Panc1 (cell line): Measurements from ENCODE around the gene CMKLR1. TPM values are rescaled to one million over a fixed set of nuclear protein-coding genes. Genes with fewer than 3 reads are reported as not detected.

Source experiments
- ATAC-seq: fragments of 200-7000 bp; cut with Tn5 transposase; 2 replicates; pipeline ENCODE4 v1.9.1; 2020; ENCODE audit warnings: mild to moderate bottlenecking, moderate library complexity
- BruUV-seq: library from RNA; stranded (reverse); fragments of 400-500 nt; replicated peaks from 2 replicates; lab custom pipeline; 2021; lab: Mats Ljungman, UMichigan
- CTCF ChIA-PET: fragments of 300-600 bp; sonication (Branson Sonifier 250); formaldehyde crosslinking; loops from one replicate; lab custom pipeline; 2022; ENCODE audit warnings: antibody characterized with exemption; lab: Charles Lee
- POLR2A ChIA-PET: fragments of 300-600 bp; sonication (Branson Sonifier 250); formaldehyde crosslinking; loops from one replicate; lab custom pipeline; 2022; ENCODE audit warnings: antibody characterized with exemption; lab: Charles Lee
- DNase-seq: peaks from one replicate; pipeline ENCODE4 v3.0.0-alpha.2; 2010; ENCODE audit warnings: low read depth, low spot score
- H3K27ac ChIP-seq: 2 replicates; pipeline ENCODE4 v1.5.1; 2011; ENCODE audit warnings: mild to moderate bottlenecking, low read length, inconsistent platforms
- H3K27me3 ChIP-seq: fragments of 200-500 bp; sonication (Bioruptor generic); 2 replicates; pipeline ENCODE4 v1.6.0; 2014; ENCODE audit warnings: low read length, inconsistent platforms; ENCODE audit not compliant: control insufficient read depth, insufficient read depth
- H3K36me3 ChIP-seq: fragments of 200-500 bp; sonication (Bioruptor generic); 2 replicates; pipeline ENCODE4 v1.5.1; 2014; ENCODE audit warnings: inconsistent platforms, mild to moderate bottlenecking, low read length, moderate library complexity; ENCODE audit not compliant: control insufficient read depth, insufficient read depth
- H3K4me1 ChIP-seq: 2 replicates; pipeline ENCODE4 v1.5.1; 2011; ENCODE audit warnings: inconsistent platforms, mild to moderate bottlenecking, low read length, moderate library complexity; ENCODE audit not compliant: control insufficient read depth, insufficient read depth
- H3K4me3 ChIP-seq, 2 experiments: 2 replicates each; pipeline ENCODE4 v1.5.1; 2011 to 2012; ENCODE audit warnings: low read depth in 2 of 2, low read length in 2 of 2, mild to moderate bottlenecking in 2 of 2, inconsistent platforms in 1 of 2, moderate library complexity in 1 of 2
- H3K9me3 ChIP-seq: fragments of 200-500 bp; sonication (Bioruptor generic); 2 replicates; pipeline ENCODE4 v1.5.1; 2014; ENCODE audit warnings: low read depth, mild to moderate bottlenecking, inconsistent platforms, low read length, moderate library complexity; ENCODE audit not compliant: control insufficient read depth, insufficient read depth
- CTCF ChIP-seq: fragments of 450-650 bp; IDR thresholded peaks from 2 replicates; pipeline ENCODE4 v1.5.1; 2017; ENCODE audit warnings: mild to moderate bottlenecking
- POLR2AphosphoS5 ChIP-seq: IDR thresholded peaks from 2 replicates; pipeline ENCODE4 v1.6.1; 2012; ENCODE audit warnings: mild to moderate bottlenecking, low read depth, low read length, moderate library complexity
- REST ChIP-seq, 2 experiments: IDR thresholded peaks; 2 replicates each; pipeline ENCODE4 v1.6.1; 2011 to 2012; ENCODE audit warnings: low read depth in 2 of 2, control low read depth in 1 of 2, low read length in 1 of 2, mild to moderate bottlenecking in 1 of 2, moderate library complexity in 1 of 2; ENCODE audit not compliant: insufficient read depth in 1 of 2
- SIN3A ChIP-seq: IDR thresholded peaks from 2 replicates; pipeline ENCODE4 v1.6.1; 2012; ENCODE audit warnings: low read depth, mild to moderate bottlenecking, low read length, moderate library complexity, borderline replicate concordance; ENCODE audit not compliant: insufficient read depth
- TCF7L2 ChIP-seq: IDR thresholded peaks from 2 replicates; pipeline ENCODE4 v1.6.1; 2011; ENCODE audit warnings: mild to moderate bottlenecking, low read depth, low read length, inconsistent platforms
- in situ Hi-C: cut with HindIII; loops from 2 replicates; pipeline ENCODE4 v1.10.0; 2016; ENCODE audit warnings: low sequenced_read_pairs, low pct_unique_long_range_greater_than_20kb
- intact Hi-C: fragments of 100-400 bp; cut with micrococcal nuclease; formaldehyde crosslinking; loops from one replicate; pipeline ENCODE4 v1.10.0; 2022; ENCODE audit not compliant: unreplicated experiment
- total RNA-seq: library from RNA; stranded (reverse); gene quantifications from one replicate; pipeline ENCODE4 v1.2.1, GENCODE V29; 2021; ENCODE audit not compliant: unreplicated experiment

Gene CMKLR1
- total RNA-seq, 1 experiment from 2014 or later: 0.03 TPM

- no peak overlapping the region for H3K4me3 ChIP-seq
- ATAC-seq (no peak), DNase-seq (no peak)
- CTCF ChIA-PET: no interaction called here
- BruUV-seq: no TSS peak
- no peak for TF ChIP-seq SIN3A
- no peak for TF ChIP-seq TCF7L2
- no peaks in the 10 kb centered on the region for H3K27me3 ChIP-seq
- no peaks in the 10 kb centered on the region for H3K36me3 ChIP-seq
- POLR2A ChIA-PET: no interaction called here
- intact Hi-C loops (no loop called here), in situ Hi-C loops (no loop called here)
- H3K9me3 ChIP-seq: no peaks in the 10 kb centered on the region
- no peaks in the 10 kb centered on the region; the same call in 1 of the 2 replicates for H3K4me1 ChIP-seq
- no peak overlapping the region for H3K27ac ChIP-seq
Measured at GRCh38 chr12:108312073-108312659, 26.9 kb downstream of the CMKLR1 start.

DNA sequence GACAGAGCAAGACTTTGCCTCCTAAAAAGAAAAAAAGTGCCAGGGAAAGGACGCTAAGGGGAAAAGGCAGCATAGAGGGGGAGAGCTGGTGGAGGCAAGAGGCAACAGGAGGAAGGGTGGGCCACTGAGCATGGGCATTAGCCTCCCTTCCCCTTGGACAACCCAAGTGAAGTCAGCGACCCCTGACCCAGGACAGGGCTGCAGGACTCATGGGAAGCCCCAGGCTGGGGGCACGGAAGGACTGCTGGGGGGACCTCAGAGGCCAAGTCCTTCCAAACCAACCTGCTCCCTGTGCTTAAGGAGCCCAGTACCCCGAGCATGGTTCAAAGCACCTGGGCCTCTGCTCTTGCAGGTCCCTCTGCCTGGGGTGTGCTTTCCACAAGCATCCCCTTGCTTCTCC, 27.5 kb downstream of the CMKLR1 start:
- H3K27ac ChIP-seq: no peak overlapping the region
- no peaks in the 10 kb centered on the region for H3K9me3 ChIP-seq
- intact Hi-C loops (no loop called here), in situ Hi-C loops (no loop called here)
- no peaks in the 10 kb centered on the region for H3K27me3 ChIP-seq
- ChIA-PET CTCF (no interaction called here), POLR2A (no interaction called here)
- BruUV-seq: no TSS peak
- H3K4me1 ChIP-seq: no peaks in the 10 kb centered on the region; the same call in 1 of the 2 replicates
- DNase-seq: no peak
- H3K36me3 ChIP-seq: no peaks in the 10 kb centered on the region
- no peak for TF ChIP-seq TCF7L2
- TF ChIP-seq CTCF: no peak
- TF ChIP-seq REST (IDR thresholded peaks at IDR 0.05; ENCODE audit: insufficient read depth in 1 of 2, low read depth in 2 of 2, low read length in 1 of 2): no peak
- no peak for TF ChIP-seq POLR2AphosphoS5
- TF ChIP-seq SIN3A: no peak
- no peak for ATAC-seq
- H3K4me3 ChIP-seq: no peak overlapping the region

DNA sequence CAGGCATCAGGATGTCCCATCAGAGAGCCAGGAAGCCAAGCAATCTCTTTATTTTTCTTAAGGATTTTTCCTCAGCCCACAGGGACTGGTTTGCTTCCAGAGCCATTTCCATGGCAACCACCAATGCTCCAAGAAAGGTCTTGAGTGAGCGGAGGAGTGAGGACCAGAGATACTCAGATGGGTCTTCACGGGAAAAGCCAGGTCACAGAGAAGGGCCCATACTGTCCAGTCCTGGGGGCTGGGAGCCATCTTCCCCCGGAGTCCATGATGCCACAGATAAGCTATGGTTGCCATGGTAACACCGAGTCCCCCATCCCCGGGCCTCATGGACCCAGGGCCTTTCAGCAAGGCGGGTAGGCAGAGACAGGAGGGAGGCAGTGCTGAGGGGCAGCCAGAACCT, 28.6 kb downstream of the CMKLR1 start:
- POLR2A ChIA-PET: no interaction called here
- ATAC-seq (no peak), DNase-seq (no peak)
- no peak overlapping the region for H3K4me3 ChIP-seq
- H3K9me3 ChIP-seq: no peaks in the 10 kb centered on the region
- CTCF ChIA-PET: no interaction called here
- H3K36me3 ChIP-seq: no peaks in the 10 kb centered on the region
- H3K27me3 ChIP-seq: no peaks in the 10 kb centered on the region
- no peaks in the 10 kb centered on the region; the same call in 1 of the 2 replicates for H3K4me1 ChIP-seq
- in situ Hi-C loops (no loop called here), intact Hi-C loops (no loop called here)
- TF ChIP-seq CTCF (no peak), SIN3A (no peak), REST (IDR thresholded peaks at IDR 0.05; ENCODE audit: insufficient read depth in 1 of 2, low read depth in 2 of 2, low read length in 1 of 2) (no peak), TCF7L2 (no peak), POLR2AphosphoS5 (no peak)
- no peak overlapping the region for H3K27ac ChIP-seq
- BruUV-seq: no TSS peak
